ENCODE measurements around the gene RNMT.
"Not testable (repeated sequence)": the region's sequence is repeated elsewhere in the genome, so short reads cannot be mapped to it uniquely, and the experiment has no call there.

RNMT gene
- total RNA-seq: 171 reads per million, percentile 91 among the genes with 10 or more reads in this experiment

DNA sequence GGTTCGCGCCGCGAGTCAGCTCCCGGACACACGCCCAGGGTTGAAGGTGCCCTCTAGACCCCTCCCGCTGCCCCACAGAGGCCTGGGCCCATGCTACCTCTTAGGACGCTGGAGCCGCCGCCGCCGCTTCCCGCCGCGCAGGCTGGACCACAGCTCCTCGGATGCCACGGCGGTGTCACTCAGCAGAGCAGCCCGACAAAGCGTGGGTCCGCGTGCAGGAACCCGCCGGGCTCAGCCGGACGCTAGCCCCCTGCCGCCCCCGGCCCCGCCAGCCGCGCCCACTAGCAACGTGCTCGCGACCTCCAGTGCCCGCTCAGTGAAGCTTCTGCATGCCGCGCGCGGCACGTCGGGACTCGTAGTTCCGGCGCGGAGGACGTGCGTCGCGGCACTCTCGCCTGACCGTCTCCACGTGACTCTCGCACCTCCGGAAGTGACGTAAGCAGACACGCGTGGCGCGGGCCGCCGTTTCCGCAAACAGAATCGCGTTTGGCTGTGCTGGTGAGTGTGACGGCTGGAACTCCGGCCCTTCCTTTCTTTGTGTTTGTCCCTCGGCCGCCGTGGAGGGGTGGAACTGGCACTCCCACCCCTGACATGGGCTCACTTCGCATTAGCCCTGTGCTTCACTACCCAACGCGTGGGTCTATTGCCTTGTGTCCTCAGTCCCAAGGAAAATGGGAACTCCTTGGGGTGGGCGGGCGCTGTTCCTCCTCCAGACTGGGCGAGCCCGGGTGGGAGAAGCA, at the start of gene RNMT, which contains the start of gene FAM210A:
Gene RNMT, plus strand, starts transcription at position 442 of the 740 bp plus-strand sequence. CDS start 4,845 bp downstream, outside the sequence.
Gene FAM210A, minus strand, starts transcription at position 327 of the 740 bp plus-strand sequence. CDS start 44,481 bp downstream, outside the sequence.
- DNase-seq: peak; percentile 95

DNA sequence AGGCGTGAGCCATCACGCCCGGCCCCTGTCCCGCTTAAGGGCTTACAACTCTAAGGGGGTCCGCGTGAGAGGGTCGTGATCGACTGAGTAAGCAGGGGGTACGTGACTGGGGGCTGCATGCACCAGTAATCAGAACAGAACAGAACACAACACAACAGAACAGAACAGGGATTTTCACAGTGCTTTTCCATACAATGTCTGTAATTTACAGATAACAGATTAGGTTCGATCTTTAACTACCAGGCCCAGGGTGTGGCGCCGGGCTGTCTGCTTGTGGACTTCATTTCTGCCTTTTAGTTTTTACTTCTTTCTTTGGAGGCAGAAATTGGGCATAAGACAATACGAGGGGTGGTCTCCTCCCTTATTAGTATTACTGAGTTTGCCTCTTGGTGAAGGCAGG, 49.1 kb upstream of the RNMT start:
- not testable (repeated sequence) for DNase-seq

DNA sequence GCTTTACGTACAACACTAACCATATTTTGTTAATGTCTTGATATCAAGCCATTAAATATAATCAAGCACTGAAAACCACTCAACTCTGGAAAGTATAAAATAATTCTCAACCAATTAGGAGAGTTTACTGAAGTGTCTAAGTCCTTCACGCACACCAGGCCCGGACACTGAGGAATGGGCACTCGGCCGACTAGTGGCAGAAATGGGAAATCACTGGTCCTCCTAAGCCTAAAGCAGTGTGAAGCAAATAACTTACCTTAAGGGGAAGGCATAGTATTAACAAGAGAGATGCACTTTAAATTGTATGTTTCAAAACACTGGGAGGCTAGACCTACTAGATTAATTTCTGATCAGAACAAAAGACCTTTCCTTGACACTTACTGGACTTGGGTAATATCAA, 45.9 kb upstream of the RNMT start:
- DNase-seq: no peak

DNA sequence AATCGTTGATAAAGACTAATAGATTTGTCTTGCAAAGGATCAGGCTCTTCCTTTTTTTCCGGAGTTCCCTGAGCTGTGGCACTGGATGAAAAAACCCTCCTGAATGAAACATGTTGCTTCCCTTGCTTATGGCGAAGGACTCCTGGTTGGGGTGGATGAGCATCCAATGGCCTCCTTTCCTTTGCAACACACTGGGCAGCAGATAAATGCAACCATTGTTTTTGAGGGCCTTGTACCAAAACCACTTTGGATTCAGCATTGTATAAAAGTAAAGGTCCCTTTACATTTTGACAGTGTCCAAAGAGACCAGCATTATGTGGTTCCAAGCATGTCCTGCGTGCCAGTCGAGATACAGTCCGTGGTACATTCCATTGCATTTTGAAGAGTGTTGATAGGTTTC, 44.8 kb upstream of the RNMT start:
- no peak for DNase-seq

DNA sequence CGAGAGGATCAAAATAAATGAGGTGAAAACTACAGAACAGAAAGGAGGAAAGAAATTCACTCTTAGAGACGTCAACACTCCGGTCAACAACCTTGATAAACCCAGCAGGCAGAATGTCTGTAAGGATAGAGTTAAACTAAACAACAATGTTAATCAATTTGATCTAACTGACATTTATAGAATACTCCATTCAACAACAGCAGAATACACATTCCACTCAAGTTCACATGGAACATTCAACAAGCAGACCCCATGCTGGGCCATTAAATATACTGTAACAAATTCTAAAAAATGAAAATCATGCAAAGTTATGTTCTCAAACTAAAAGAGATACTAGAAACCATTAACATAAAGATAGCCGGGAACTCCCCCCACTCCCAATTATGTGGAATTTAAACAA, 41.9 kb upstream of the RNMT start:
- DNase-seq: no peak

DNA sequence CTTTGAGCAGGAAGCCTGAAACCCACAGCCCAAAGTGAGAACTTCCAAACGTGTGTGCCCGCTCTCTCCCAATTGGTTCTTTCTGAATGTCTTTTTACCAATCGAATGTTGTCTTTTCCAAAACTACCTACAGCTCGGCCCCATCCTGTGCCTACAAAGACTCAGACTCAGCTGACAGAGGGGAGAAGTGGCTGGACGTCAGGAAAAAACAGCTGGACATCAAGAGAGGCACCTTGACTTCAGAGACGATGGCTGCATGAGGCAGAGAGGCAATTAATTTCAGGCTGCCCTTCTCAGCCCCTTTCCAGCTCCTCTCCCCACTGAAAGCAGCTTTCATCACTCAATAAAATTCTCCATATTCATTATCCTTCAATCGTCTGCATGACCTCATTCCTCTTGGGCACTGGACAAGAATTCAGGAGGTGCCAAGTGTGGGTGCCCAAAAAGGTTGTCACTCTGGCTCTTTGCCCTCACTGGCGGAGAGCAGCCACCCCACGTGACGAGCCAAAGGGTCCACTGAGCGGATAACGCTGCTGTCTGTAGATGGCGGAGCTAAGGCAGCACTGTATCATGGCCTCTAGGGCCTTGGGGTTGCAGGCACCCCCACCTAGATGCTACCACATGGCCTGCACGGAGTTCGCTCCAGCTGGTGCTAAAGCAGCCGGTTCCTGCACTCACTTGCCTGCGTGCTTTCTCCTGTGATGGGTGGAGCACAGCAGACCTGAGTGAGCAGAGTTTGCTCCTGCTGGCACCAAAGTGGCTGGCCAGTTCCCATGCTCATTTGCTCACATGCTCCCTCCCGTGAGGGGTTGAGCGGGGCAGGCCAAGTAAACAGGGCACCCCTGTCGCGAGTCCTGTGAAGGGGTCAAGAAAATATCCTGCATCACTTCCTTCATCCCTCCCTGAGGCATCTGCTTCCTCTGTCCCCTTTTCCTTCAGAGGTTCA, 38.0 kb upstream of the RNMT start:
- no peak for DNase-seq

DNA sequence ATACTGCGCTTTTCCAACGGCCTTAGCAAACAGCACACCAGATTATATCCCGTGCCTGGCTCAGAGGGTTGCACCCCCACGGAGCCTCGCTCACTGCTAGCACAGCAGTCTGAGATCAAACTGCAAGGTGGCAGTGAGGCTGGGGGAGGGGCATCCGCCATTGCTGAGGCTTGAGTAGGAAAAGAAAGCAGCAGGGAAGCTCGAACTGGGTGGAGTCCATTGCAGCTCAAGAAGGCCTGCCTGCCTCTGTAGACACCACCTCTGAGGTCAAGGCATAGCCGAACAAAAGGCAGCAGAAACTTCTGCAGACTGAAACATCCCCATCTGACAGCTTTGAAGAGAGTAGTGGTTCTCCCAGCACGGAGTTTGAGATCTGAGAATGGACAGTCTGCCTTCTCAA, 36.4 kb upstream of the RNMT start:
- not testable (repeated sequence) for DNase-seq

DNA sequence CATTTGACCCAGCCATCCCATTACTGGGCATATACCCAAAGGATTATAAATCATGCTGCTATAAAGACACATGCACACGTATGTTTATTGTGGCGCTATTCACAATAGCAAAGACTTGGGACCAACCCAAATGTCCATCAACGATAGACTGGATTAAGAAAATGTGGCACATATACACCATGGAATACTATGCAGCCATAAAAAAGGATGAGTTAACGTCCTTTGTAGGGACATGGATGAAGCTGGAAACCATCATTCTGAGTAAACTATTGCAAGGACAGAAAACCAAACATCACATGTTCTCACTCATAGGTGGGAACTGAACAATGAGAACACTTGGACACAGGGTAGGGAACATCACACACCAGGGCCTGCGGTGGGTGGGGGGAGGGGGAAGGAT, 31.1 kb upstream of the RNMT start:
- not testable (repeated sequence) for DNase-seq

DNA sequence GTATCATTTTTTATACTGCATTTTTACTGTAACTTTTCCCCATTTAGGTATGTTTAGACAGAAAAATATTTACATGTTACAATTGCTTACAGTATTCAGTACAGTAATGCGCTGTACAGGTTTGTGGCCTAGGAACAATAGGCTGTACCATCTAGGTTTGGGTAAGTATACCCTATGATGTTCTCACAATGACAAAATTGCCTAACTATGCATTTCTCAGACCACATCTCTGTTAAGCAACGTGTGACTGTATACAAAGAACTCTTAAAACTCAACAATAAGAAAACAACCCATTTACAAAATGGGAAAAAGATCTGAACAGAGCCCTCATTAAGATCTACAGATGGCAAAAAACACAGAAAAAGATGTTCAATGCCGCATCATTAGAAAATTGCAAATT, 29.5 kb upstream of the RNMT start:
- DNase-seq: no peak

DNA sequence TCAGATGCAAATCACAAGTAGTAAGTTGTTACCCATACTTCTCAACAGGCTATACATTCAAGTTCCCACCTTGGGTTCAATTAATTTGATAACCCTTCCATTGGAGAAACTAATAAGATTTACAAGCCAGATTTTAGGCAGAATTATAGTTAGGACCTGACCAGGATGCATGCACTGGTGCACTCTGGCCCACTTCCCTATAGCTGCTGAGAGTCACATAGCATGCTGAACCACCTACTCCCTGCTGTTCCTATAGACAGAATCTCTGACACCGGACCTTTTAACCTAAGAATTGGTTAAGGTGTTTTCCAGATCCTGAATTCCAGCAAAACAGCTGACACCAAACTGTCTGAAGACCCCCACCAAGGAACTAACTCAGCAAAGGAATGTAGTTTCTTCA, 26.3 kb upstream of the RNMT start:
- DNase-seq: no peak

DNA sequence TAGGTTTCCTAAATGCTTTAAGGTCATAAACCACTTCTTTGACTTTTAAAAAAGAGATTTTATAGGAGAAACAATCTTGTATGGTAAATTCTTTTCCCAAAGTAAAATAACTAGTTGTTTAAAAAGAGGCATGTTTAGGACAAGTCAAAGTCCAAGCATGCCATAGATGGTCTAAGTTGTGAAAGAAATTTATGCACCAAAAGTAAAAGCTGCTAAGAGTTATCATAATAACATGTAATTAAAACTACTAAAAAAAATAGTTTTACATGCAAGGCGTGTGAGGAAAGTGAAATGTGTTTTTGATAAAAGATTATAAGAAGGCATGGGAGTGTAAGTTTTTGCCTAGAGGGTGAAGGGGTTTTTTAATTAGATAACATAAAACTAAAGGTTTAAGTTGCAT, 22.6 kb upstream of the RNMT start:
- DNase-seq: no peak

DNA sequence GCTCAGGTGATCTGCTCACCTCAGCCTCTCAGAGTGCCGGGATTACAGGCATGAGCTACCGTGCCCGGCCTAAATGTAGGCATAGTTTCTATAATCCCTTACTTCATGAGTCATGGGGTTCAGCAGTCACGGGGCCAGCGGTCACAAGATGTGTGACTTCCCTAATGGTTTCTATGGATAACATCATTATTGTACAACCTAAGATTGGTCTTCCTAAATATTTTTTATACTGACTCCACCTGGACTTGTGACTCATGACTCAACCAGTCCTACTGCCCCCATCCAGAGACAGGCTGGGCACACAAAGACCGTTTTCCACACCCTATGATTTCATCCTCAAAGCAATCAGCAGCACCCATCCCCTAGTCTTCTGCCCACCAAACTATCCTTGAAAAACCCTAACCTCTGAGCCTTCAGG, 16.1 kb upstream of the RNMT start:
- DNase-seq: no peak

DNA sequence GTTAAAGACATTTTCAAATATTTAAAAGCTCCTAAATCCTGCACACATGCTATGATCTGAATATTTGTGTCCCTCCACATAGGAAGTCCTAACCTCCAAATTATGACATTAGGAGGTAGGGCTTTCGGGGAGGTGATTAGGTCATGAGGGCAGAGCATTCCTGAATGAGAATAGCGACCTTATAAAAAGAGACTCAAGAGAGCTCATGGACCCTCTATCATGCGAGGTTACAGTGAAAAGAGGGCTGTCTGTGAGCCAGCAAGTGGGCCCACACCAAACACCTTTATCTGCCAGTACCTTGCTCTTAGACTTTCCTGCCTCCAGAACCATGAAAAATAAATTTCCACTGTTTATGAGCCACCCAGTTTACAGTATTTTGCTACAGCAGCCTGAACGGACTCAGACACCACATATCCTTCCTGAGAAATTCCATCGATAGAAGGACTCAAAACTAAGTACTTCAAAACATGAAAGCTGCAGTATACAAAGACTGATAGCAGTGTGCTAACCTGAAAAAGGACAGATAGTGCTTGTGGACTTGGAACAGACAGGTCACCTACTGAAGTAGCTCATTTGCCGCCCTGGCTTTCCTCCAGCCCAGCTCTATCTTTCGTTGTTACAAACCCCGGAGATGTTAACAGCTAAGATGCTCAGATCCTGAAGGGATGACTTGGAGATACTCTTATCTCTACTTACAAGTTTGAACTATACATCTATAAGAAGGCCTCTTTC, 13.9 kb upstream of the RNMT start:
- DNase-seq: no peak

DNA sequence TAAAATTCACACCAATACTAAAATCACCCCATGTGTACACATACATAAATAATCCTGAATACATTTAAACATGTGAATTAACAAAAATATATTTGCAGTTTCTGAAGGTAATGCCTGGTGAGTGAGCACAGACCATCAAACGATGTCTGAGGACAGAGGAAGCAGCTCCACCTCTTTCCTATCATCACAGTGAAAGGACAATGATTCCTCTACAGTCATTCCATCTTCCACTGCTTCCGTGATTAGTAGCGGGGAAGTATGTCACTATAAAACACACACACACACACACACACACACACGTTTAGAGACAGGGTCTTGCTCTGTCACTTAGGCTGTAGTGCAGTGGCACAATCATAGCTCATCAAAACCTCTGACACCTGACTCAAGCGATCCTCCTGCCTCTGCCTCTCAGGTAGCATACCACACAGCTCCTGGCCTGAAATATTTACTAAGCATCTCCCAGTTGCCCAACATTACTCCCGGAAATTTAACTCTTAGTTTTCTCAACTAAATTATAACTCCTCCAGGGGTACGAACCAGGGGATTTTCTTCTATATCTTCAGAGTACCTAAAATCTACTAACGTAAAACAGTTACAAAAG, 12.9 kb upstream of the RNMT start:
- no peak for DNase-seq

DNA sequence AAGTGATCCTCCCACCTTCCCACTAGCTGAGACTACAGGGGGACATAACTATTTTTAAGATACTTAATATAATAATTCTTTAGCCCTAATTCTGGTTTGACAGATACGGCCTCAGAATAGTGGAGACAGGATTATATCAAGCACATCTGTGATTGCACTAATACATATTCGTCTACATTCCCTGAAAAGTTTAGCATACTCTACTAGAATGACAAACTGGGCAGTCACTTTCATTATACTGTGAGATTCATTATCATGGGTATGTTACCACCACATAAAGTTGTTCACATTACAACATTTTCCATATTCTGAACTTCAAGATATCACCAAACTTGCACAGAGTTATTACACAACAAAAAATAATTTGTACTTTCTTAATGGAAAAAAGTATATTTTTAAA, 11.1 kb upstream of the RNMT start:
- no peak for DNase-seq

DNA sequence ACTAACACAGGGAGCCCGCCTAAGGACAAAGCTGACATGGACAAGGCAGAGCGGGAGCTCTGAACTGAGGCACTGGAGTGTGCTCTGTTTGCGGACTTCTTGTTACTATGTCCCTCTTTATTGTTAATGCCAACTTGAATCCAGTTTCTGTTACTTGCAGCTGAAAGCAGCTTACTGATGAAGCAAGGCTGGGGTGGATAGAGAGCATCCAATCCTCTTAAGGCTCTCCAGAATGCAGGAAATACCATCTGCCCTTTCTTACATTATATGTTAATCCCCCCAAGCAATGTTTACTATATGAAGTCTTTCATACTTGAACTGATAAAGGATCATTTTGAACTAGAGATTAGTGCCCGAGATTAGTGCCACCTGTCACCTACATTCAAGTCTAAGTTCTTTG, 9.6 kb upstream of the RNMT start:
- no peak for DNase-seq

DNA sequence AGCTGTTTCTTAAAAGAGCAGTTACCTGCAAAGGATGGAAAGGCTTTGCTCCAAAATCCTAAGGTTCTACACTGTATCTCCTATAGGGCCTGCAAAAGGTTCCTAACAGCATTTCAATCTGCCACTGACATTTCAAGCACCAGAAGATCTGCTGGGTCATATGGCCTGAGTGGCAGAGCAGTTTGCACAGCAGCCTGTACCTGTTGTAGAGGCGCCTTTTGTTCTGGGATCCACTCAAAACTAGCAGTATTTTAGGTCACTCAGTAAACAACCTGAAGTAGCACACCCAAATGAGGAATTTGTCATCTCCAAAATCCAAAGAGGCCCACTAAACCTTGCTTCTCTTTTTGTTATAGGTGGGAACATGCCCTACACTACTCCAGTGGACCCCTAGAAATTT, 6.3 kb upstream of the RNMT start:
- no peak for DNase-seq

DNA sequence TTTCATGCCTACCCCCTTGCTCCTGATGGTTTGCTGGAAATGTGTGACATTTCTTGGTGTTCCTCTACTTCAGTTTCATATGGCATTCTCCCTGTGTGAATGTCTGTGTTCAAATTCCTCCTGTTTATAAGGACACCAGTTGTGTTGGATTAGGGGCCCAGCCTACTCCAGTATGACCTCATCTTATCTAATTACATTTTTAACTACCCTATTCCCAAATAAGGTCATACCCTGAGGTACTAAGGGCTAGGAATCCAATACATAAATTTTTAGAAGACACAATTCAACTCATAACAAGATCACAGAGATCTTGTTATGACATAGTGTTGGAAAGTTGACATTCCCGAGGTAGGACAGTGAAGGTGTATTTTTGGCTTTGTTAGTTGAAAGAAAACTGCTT, 5.6 kb upstream of the RNMT start:
- no peak for DNase-seq

DNA sequence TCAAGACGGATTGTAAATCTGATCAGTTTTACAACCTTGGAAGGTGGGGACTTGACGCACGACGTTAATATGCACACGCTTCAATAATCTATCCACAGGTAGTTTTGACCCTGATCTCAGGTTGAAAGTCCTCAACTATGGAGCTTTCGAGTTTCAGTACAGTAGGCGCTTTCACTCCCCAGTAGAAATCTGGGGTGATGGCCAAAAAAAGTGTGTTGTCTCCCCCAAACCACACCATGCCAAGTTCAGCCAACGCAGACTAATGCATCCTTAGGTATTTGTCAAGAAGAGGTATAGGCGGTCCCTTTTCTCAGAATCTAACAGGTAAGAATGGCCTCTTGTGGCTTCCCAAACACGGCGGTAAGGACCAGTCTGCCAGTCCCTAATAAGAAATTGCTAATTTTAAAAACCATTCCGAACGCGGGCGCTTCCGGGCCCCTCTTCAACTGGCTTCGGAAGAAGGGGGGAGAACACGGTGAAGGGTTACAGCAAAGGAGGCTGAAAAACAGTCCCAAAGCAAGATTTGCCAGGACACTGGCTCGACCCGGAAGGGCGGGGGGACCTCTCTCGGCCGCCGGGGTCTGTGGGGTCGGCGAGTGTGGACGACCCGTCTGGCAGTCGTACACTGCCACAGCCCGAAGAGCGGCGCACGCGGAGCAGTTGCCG, 774 bp upstream of the RNMT start:
- DNase-seq: no peak

DNA sequence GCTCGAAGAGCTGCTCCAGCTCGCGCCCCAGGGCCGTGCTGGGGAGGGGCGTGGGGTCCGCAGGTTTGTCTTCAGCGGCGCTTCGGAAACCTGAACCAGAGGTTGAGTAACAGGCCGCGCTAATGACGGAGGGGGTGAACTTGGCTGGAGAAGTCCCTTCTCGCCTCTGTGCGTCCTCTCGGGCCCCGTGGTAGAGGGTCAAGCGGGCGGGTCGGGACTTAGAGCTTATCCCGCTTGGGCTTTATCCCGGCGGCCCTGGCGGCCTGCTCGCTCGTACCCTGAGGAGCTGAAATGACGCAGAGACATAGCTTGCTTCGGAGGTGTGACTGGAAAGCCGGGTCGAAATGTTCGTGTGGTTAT, 479 bp downstream of the RNMT start:
- DNase-seq: peak; percentile 17

DNA sequence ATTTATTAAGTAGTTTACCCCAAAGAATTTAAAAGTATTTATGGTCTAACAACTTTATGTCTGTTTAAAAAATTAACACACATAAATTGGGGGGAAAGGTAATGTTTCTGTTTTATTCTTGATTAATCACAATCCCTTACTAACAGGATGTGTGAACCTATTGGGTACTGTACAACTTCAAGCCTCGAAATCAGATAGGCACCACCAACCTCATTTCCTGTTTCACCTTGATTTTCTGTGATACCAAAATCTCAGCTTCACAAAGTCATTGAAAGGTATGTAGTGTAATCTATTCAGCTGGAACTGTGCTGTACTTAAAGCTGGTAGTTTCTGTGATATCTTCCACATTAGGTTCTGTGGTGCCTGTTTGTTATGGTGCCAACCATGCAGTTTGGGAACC, 4.0 kb downstream of the RNMT start:
- no peak for DNase-seq

DNA sequence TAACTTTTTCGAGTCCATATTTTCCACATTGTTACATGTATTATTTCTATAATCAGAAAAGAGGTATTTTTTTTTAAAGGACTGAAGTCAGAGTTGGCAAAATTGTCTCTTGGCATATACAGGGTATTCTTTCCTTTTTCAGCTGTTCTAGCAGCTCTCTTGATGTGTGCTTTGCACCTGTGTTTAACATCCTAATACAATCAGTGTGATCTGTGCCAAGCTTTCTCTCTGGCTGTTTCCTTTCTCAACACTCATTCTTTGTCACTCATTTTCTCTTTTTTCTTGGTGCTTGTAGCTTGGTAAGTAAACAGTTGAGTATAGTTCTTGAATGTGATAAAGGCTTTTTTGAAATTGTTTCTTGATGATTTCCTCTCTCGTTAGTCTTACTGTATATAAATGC, 9.2 kb downstream of the RNMT start:
- no peak for DNase-seq
